Airway epithelial cell (primary cell): ENCODE data around the gene ZDHHC8. TPM values are rescaled to one million over a fixed set of nuclear protein-coding genes. Genes with fewer than 3 reads are reported as not detected.

Experiments
- total RNA-seq: library from RNA; depleted of rRNA; stranded (reverse); fragments of >200 nt; gene quantifications from 2 replicates; pipeline ENCODE4 v1.2.3, GENCODE V29; 2015

Gene ZDHHC8
- total RNA-seq = 13.1 and 18.4 TPM in 2 replicates

GRCh38 chr22:20131597-20131858 is at the start of gene ZDHHC8:
ZDHHC8 (plus strand) TSS chr22:20131804; CDS start chr22:20131948, 144 bp downstream.

GRCh38 chr22:20115691-20116375 is 15.8 kb upstream of the ZDHHC8 start, which contains the start of gene RANBP1:
RANBP1 (plus strand) TSS chr22:20116104; CDS start chr22:20116185, 81 bp downstream.

GRCh38 chr22:20116951-20117632 is 14.5 kb upstream of the ZDHHC8 start, which contains the start of gene TRMT2A:
TRMT2A (minus strand) TSS chr22:20117226; CDS start chr22:20116906, 320 bp downstream.

GRCh38 chr22:20150381-20151275 is 19.0 kb downstream of the ZDHHC8 start, which contains the start of gene CCDC188:
CCDC188 (minus strand) TSS chr22:20151055; CDS start chr22:20150986, 69 bp downstream.

Other genes with a start within 250 kb of the ZDHHC8 start
- 281 and 359 TPM in 2 replicates for gene COMT, start 190.0 kb upstream of the ZDHHC8 start, total RNA-seq
- gene TXNRD2, start 190.0 kb upstream of the ZDHHC8 start, total RNA-seq = 14.1 and 21.9 TPM in 2 replicates
- 16.7 and 19.0 TPM in 2 replicates for gene ARVCF, start 115.0 kb upstream of the ZDHHC8 start, total RNA-seq
- gene TANGO2, start 110.7 kb upstream of the ZDHHC8 start, total RNA-seq = 17.0 and 18.9 TPM in 2 replicates
- gene DGCR8, start 51.6 kb upstream of the ZDHHC8 start, total RNA-seq = 12.4 and 16.1 TPM in 2 replicates
- 639 and 758 TPM in 2 replicates for gene RANBP1, start 15.7 kb upstream of the ZDHHC8 start, total RNA-seq
- gene TRMT2A, start 14.6 kb upstream of the ZDHHC8 start, total RNA-seq = 30.1 and 39.7 TPM in 2 replicates
- not detected in 2 replicates for gene CCDC188, start 19.3 kb downstream of the ZDHHC8 start, total RNA-seq
- gene RTN4R, start 136.5 kb downstream of the ZDHHC8 start, total RNA-seq = 7.0 and 12.4 TPM in 2 replicates
- 51.1 and 52.6 TPM in 2 replicates for gene DGCR6L, start 188.3 kb downstream of the ZDHHC8 start, total RNA-seq